GM19438 (cell line): ENCODE results near the gene MITD1.
A peak's percentile ranks its signal among the peaks of the same experiment; 100 is the strongest.
"Not testable (repeated sequence)": the region's sequence is repeated elsewhere in the genome, so short reads cannot be mapped to it uniquely, and the experiment has no call there.

Experiments
- ATAC-seq: cut with Tn5 transposase; IDR thresholded peaks from one replicate; pipeline ENCODE4 v1.9.1; 2021; ENCODE audit warnings: low read depth; ENCODE audit not compliant: unreplicated experiment

Gene MITD1

GRCh38 chr2:99154643-99155536 is 26.0 kb downstream of the MITD1 start, which contains the start of the genes LIPT1 and TSGA10:
Gene LIPT1, plus strand, starts transcription at chr2:99154967. Its CDS starts 6,991 bp downstream, at chr2:99161958.
Gene TSGA10, minus strand, starts transcription at chr2:99154942. Its CDS starts 45,503 bp downstream, at chr2:99109439.
- ATAC-seq, result peak; percentile 97

- no peak for ATAC-seq
Measured at GRCh38 chr2:99153921-99154604, 26.8 kb downstream of the MITD1 start.

GRCh38 chr2:99152199-99152895 is 28.5 kb downstream of the MITD1 start:
- ATAC-seq, result no peak

GRCh38 chr2:99150706-99151105 is 30.2 kb downstream of the MITD1 start:
- ATAC-seq, result no peak

- peak; percentile 86 for ATAC-seq
Measured at GRCh38 chr2:99141110-99142108, 39.4 kb downstream of the MITD1 start, which contains the start of gene C2orf15. Gene C2orf15, plus strand, starts transcription at chr2:99141707. Its CDS starts 8,852 bp downstream, at chr2:99150559.

DNA sequence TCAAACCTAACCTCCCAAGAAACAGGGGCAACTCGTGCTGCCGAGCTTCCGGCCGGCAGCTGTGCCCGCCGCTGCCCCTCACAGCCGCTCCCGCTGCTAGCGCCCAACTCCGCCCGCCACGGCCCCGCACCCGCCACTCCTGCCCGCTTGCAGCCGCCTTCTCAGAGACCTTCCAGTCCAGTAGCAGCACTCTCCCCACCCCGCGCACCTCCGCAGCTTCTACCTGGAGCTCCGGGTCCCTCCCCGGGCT is 40.1 kb downstream of the MITD1 start:
- ATAC-seq, result peak; percentile 35

DNA sequence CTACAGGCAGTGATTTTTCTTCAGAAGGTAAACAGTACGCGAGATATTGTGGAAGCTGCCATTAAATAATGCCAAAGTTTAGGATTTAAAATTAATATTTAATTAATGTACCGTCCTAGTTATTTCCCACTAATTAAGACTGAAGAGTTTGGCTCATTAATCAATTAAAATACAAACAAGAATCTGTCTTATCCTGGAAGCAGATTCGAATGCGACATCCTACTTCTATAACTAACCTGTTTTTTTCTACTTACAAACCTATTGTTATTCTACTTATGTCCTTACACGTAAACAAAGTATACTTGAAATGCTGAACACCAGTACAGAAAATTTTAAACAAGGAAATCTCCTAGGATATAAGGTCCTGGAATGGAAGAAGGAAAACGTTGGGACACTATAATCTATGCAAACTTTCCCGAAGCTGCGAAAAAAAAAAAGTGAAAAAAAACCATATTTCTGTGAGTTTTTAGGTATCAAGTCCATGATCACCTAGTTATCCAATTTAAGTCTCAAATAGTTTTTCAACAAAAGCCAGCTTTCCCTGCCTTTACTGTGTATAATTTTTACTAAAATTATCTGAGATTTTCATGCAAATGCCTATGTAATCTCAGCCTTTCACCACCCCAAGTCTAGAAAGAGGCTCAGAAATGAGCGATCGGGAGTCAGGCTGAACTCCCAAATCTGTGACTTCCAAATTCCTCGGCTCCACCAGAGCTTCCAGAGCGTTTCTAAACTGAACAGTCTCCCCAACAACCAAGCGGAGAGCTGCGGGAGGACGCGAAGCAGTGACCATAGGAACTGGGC is 40.6 kb downstream of the MITD1 start:
- no peak for ATAC-seq

- no peak for ATAC-seq
Measured at GRCh38 chr2:99139003-99139402, 41.9 kb downstream of the MITD1 start.

DNA sequence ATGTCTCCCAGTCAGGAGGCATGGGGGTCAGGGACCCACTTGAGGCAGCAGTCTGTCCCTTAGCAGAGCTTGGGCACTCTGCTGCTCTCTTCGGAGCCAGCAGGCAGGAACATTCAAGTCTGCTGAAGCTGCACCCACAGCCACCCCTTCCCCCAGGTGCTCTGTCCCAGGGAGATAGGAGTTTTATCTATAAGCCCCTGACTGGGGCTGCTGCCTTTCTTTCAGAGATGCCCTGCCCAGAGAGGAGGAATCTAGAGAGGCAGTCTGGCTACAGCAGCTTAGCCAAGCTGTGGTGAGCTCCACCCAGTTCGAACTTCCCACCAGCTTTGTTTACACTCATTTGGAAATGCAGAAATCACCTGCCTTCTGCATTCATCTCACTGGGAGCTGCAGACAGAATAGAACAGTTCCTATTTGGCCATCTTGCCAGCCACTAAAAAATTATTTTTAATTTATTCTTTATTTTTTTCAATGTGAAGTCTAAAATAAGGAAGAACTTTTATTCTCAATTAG is 45.8 kb downstream of the MITD1 start:
- ATAC-seq, result not testable (repeated sequence)

DNA sequence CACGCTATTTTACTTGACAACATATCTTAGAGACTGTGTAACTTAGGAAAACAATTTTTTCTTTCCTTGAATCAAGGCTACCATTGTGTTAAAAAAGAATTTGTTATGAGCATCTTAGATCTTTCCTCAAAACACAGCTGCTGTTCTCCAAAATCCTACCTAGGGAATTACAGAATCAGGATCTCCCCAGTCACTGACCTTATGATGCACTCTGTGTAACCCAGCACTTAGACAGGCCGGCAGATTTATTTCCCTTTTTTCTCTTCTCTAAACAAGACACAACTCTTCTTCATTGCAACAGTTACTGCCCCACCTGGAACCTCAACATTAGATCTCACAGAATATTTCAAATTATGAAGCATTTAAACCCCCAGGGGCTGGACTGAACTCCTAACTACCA is 52.9 kb downstream of the MITD1 start:
- no peak for ATAC-seq
